Spleen (tissue), 11 donors: ENCODE data around the gene RIPK4. TPM values are rescaled to one million over a fixed set of nuclear protein-coding genes. Genes with fewer than 3 reads are reported as not detected.

Source experiments
- DNase-seq: peaks from one replicate; pipeline ENCODE4 v3.0.0-alpha.2; 2020
- H3K27ac ChIP-seq, 8 donors: fragments of 200-600 bp; sonication (generic) in 7 of 8; 1 replicate in 4 of 8; 2 replicates in 4 of 8; pipeline versions ENCODE4 v1.5.0 to v1.8.0; 2016 to 2021; ENCODE audit warnings: inconsistent platforms in 4 of 8, mild to moderate bottlenecking in 4 of 8, moderate library complexity in 1 of 8
- H3K27me3 ChIP-seq, 7 donors: fragments of 200-600 bp; sonication (generic) in 6 of 7; replicated peaks in 1 of 7; 1 replicate in 4 of 7; 2 replicates in 3 of 7; pipeline versions ENCODE4 v1.5.0 to v1.8.0; 2016 to 2021; ENCODE audit warnings: inconsistent platforms in 3 of 7, mild to moderate bottlenecking in 1 of 7
- H3K36me3 ChIP-seq, 6 donors: fragments of 200-600 bp; sonication (generic) in 5 of 6; 1 replicate in 4 of 6; 2 replicates in 2 of 6; pipeline versions ENCODE4 v1.5.0 to v1.8.0; 2016 to 2021; ENCODE audit warnings: inconsistent platforms in 2 of 6
- H3K4me1 ChIP-seq, 6 donors: fragments of 200-600 bp; sonication (generic) in 5 of 6; 1 replicate in 3 of 6; 2 replicates in 3 of 6; pipeline versions ENCODE4 v1.5.0 to v1.8.0; 2016 to 2021; ENCODE audit warnings: inconsistent platforms in 3 of 6
- H3K4me3 ChIP-seq, 8 donors: fragments of 200-600 bp; sonication (generic) in 7 of 8; 1 replicate in 4 of 8; 2 replicates in 4 of 8; pipeline versions ENCODE4 v1.5.0 to v1.8.0; 2016 to 2021; ENCODE audit warnings: inconsistent platforms in 4 of 8, mild to moderate bottlenecking in 4 of 8, moderate library complexity in 2 of 8
- H3K9me3 ChIP-seq, 8 donors: fragments of 200-600 bp; sonication (generic) in 7 of 8; 1 replicate in 4 of 8; 2 replicates in 4 of 8; pipeline versions ENCODE4 v1.5.0 to v1.8.0; 2016 to 2021; ENCODE audit warnings: inconsistent platforms in 4 of 8
- CTCF ChIP-seq, 11 experiments: fragments of 200-600 bp in 7 of 11; fragments of 450-650 bp in 4 of 11; sonication (generic) in 4 of 11; IDR thresholded peaks in 8 of 11; conservative IDR thresholded peaks in 3 of 11; 1 replicate in 7 of 11; 2 replicates in 4 of 11; pipeline versions ENCODE4 v1.4.0 to v1.8.0; 2016 to 2021; ENCODE audit warnings: antibody characterized with exemption in 11 of 11, inconsistent platforms in 4 of 11, mild to moderate bottlenecking in 1 of 11
- POLR2A ChIP-seq, 3 donors: fragments of 450-650 bp; IDR thresholded peaks; one replicate each; pipeline ENCODE4 v1.5.1; 2017; ENCODE audit warnings: antibody characterized with exemption in 3 of 3, mild to moderate bottlenecking in 1 of 3
- POLR2AphosphoS5 ChIP-seq, 3 donors: sonication (generic); formaldehyde crosslinking; IDR thresholded peaks; one replicate each; pipeline ENCODE4 v1.5.1; 2017; ENCODE audit warnings: antibody characterized with exemption in 3 of 3
- WGBS, 5 donors: extraction: QIAGEN DNeasy Blood & Tissue Kit in 3 of 5; methylation state at CpG; one replicate each; pipeline versions ENCODE4 v1.1.5 to v1.1.7; 2013 to 2018; 5-methylcytosine and 5-hydroxymethylcytosine counted together
- intact Hi-C: fragments of 100-400 bp; cut with DNase I; formaldehyde crosslinking; loops from one replicate; pipeline ENCODE4 v1.15.0; 2023; ENCODE audit warnings: low total_unique reads
- polyA plus RNA-seq, 3 donors: library from polyadenylated mRNA; stranded (reverse); fragments of 200-250 nt; gene quantifications; one replicate each; pipeline ENCODE4 v1.2.1, GENCODE V29; 2013
- total RNA-seq, 7 donors: library from RNA; depleted of rRNA in 3 of 7; stranded (reverse); fragments of >200 nt in 3 of 7; fragmentation: NEBNext Ultra II Directional in 4 of 7; extraction: Animal tissue kit (Norgen Biotek cat#: 25700) in 4 of 7; gene quantifications; one replicate each; pipeline versions ENCODE4 v1.1.0 to v1.2.1, GENCODE V29; 2016 to 2021
- donor health status: healthy with polysubstance abuse.
- donor health status: DM: no; HTN: no; CAD: no; lungs with moderate emphysema.
- donor health status: DM: no; HTN: no; CAD: no.
- donor health status: Bipolar disorder and iron deficiency.
- donor health status: healthy.
- donor health status: DM: no; HTN: no; CAD: no.
- donor health status: DM: yes; HTN: yes; CAD: no.

RIPK4 gene
- total and polyA plus RNA-seq, 10 donors, result 0.02 to 0.06 (median 0.06) TPM; not detected in 7

GRCh38 chr21:41709166-41709565, 57.7 kb downstream of the RIPK4 start:
- 69 to 75% (median 70%) methylated on average over 7 of the region's 7 CpGs for WGBS, 5 donors
- Histone ChIP-seq H3K36me3 (no peaks in the 10 kb centered on the region), H3K9me3 (peaks cover 0 to 11% (median 0%) of the 10 kb centered on the region in 8 donors), H3K27me3 (peaks cover 0 to 78% (median 23%) of the 10 kb centered on the region in 7 donors), H3K4me3 (no peak overlapping the region), H3K4me1 (peaks cover 0 to 9% (median 0%) of the 10 kb centered on the region in 6 donors), H3K27ac (no peak overlapping the region)
- no peak for DNase-seq
- TF ChIP-seq POLR2A (IDR thresholded peaks at IDR 0.05) (no peak), POLR2AphosphoS5 (IDR thresholded peaks at IDR 0.05) (no peak), CTCF (IDR thresholded peaks at IDR 0.05 in 8 of 11, conservative IDR thresholded peaks at IDR 0.05 in 3 of 11) (no peak)
- intact Hi-C loops, result no loop called here

- peaks cover 0 to 77% (median 11%) of the 10 kb centered on the region in 7 donors for H3K27me3 ChIP-seq
- no peak for TF ChIP-seq POLR2A (IDR thresholded peaks at IDR 0.05)
- TF ChIP-seq CTCF (IDR thresholded peaks at IDR 0.05 in 8 of 11, conservative IDR thresholded peaks at IDR 0.05 in 3 of 11), result no peak
- TF ChIP-seq POLR2AphosphoS5 (IDR thresholded peaks at IDR 0.05), result no peak
- intact Hi-C loops, result no loop called here
- no peak for DNase-seq
- H3K4me1 ChIP-seq, result peaks cover 0 to 9% (median 0%) of the 10 kb centered on the region in 6 donors
- no peaks in the 10 kb centered on the region for H3K36me3 ChIP-seq
- H3K4me3 ChIP-seq, result no peak overlapping the region
- H3K9me3 ChIP-seq, result peaks cover 0 to 11% (median 0%) of the 10 kb centered on the region in 8 donors
- H3K27ac ChIP-seq, result no peak overlapping the region
These were observed 58.9 kb downstream of the RIPK4 start for GRCh38 chr21:41707960-41708330.

- H3K4me3 ChIP-seq, result no peak overlapping the region
- TF ChIP-seq POLR2A (IDR thresholded peaks at IDR 0.05) (no peak), CTCF (IDR thresholded peaks at IDR 0.05 in 8 of 11, conservative IDR thresholded peaks at IDR 0.05 in 3 of 11) (no peak), POLR2AphosphoS5 (IDR thresholded peaks at IDR 0.05) (no peak)
- no peak overlapping the region for H3K27ac ChIP-seq
- peaks cover 0 to 11% (median 0%) of the 10 kb centered on the region in 8 donors for H3K9me3 ChIP-seq
- intact Hi-C loops, result no loop called here
- DNase-seq, result no peak
- 50 to 60% (median 55%) methylated on average over 6 of the region's 6 CpGs for WGBS, 5 donors
- peaks cover 0 to 77% (median 10%) of the 10 kb centered on the region in 7 donors for H3K27me3 ChIP-seq
- peaks cover 0 to 6% (median 0%) of the 10 kb centered on the region in 6 donors for H3K4me1 ChIP-seq
- no peaks in the 10 kb centered on the region for H3K36me3 ChIP-seq
These were observed 59.5 kb downstream of the RIPK4 start for GRCh38 chr21:41707231-41707959.

GRCh38 chr21:41706678-41707077, 60.2 kb downstream of the RIPK4 start:
- intact Hi-C loops, result no loop called here
- no peak overlapping the region for H3K4me3 ChIP-seq
- H3K27ac ChIP-seq, result no peak overlapping the region
- no peak for TF ChIP-seq POLR2AphosphoS5 (IDR thresholded peaks at IDR 0.05)
- no peak for TF ChIP-seq POLR2A (IDR thresholded peaks at IDR 0.05)
- TF ChIP-seq CTCF (IDR thresholded peaks at IDR 0.05 in 8 of 11, conservative IDR thresholded peaks at IDR 0.05 in 3 of 11), result no peak
- H3K9me3 ChIP-seq, result peaks cover 0 to 11% (median 0%) of the 10 kb centered on the region in 8 donors
- peaks cover 0 to 77% (median 3%) of the 10 kb centered on the region in 7 donors for H3K27me3 ChIP-seq
- 46 to 69% (median 60%) methylated on average over 3 of the region's 3 CpGs for WGBS, 5 donors
- H3K4me1 ChIP-seq, result no peaks in the 10 kb centered on the region
- H3K36me3 ChIP-seq, result no peaks in the 10 kb centered on the region
- no peak for DNase-seq
